Activated T-cell treated with anti-CD3 and anti-CD28 coated beads, Interleukin-2, amount 50 U/mL, for 24 hours (primary cell): ENCODE measurements around the gene CLK3.

Source experiments
- DNase-seq: peaks from one replicate; pipeline ENCODE4 v3.0.0-alpha.2; 2020
- H3K27ac Mint-ChIP-seq: 2 replicates; pipeline ENCODE4 v1.8.0; 2020; ENCODE audit warnings: mild to moderate bottlenecking, mixed read lengths
- H3K27me3 Mint-ChIP-seq: 2 replicates; pipeline ENCODE4 v1.8.0; 2020; ENCODE audit warnings: mixed read lengths
- H3K36me3 Mint-ChIP-seq: 2 replicates; pipeline ENCODE4 v1.8.0; 2020; ENCODE audit warnings: low read depth, mixed read lengths
- H3K4me1 Mint-ChIP-seq: 2 replicates; pipeline ENCODE4 v1.8.0; 2020; ENCODE audit warnings: low read depth, mixed read lengths
- H3K4me3 Mint-ChIP-seq: 2 replicates; pipeline ENCODE4 v1.8.0; 2020; ENCODE audit warnings: mild to moderate bottlenecking, moderate library complexity, mixed read lengths
- H3K9me3 Mint-ChIP-seq: 2 replicates; pipeline ENCODE4 v1.8.0; 2020; ENCODE audit warnings: mixed read lengths

CLK3 gene

GRCh38 chr15:74611341-74611740 lies 4.3 kb upstream of the CLK3 start:
- Mint-ChIP-seq H3K9me3 (no peaks in the 10 kb centered on the region), H3K36me3 (peaks cover 11% of the 10 kb centered on the region), H3K4me3 (no peak overlapping the region), H3K27me3 (no peaks in the 10 kb centered on the region), H3K27ac (no peak overlapping the region), H3K4me1 (peaks cover 14% of the 10 kb centered on the region)
- no peak for DNase-seq

GRCh38 chr15:74611834-74612233 lies 3.8 kb upstream of the CLK3 start:
- Mint-ChIP-seq H3K36me3 (peaks cover 16% of the 10 kb centered on the region), H3K4me3 (no peak overlapping the region), H3K9me3 (no peaks in the 10 kb centered on the region), H3K4me1 (peaks cover 19% of the 10 kb centered on the region), H3K27me3 (no peaks in the 10 kb centered on the region), H3K27ac (no peak overlapping the region)
- no peak for DNase-seq

GRCh38 chr15:74612677-74613076 lies 3.0 kb upstream of the CLK3 start:
- Mint-ChIP-seq H3K36me3 (peaks cover 24% of the 10 kb centered on the region), H3K27me3 (no peaks in the 10 kb centered on the region), H3K4me3 (no peak overlapping the region), H3K9me3 (no peaks in the 10 kb centered on the region), H3K4me1 (peaks cover 28% of the 10 kb centered on the region), H3K27ac (peak overlapping the region; percentile 7)
- DNase-seq = no peak

GRCh38 chr15:74613089-74613952 lies 2.3 kb upstream of the CLK3 start:
- H3K4me3 Mint-ChIP-seq = peak overlapping the region; percentile 94
- H3K36me3 Mint-ChIP-seq = peaks cover 30% of the 10 kb centered on the region
- DNase-seq = no peak
- no peaks in the 10 kb centered on the region for H3K9me3 Mint-ChIP-seq
- peaks cover 34% of the 10 kb centered on the region for H3K4me1 Mint-ChIP-seq
- H3K27me3 Mint-ChIP-seq = no peaks in the 10 kb centered on the region
- H3K27ac Mint-ChIP-seq = peak overlapping the region; percentile 69

- H3K4me3 Mint-ChIP-seq = peak overlapping the region; percentile 94
- no peak for DNase-seq
- H3K36me3 Mint-ChIP-seq = peaks cover 36% of the 10 kb centered on the region
- peak overlapping the region; percentile 69 for H3K27ac Mint-ChIP-seq
- H3K4me1 Mint-ChIP-seq = peaks cover 42% of the 10 kb centered on the region
- H3K9me3 Mint-ChIP-seq = no peaks in the 10 kb centered on the region
- H3K27me3 Mint-ChIP-seq = no peaks in the 10 kb centered on the region
These were observed 1.5 kb upstream of the CLK3 start for GRCh38 chr15:74613953-74614743.

- Mint-ChIP-seq H3K36me3 (peaks cover 43% of the 10 kb centered on the region), H3K27ac (peak overlapping the region; percentile 99), H3K9me3 (no peaks in the 10 kb centered on the region), H3K4me3 (peak overlapping the region; percentile 94), H3K27me3 (no peaks in the 10 kb centered on the region), H3K4me1 (peaks cover 49% of the 10 kb centered on the region)
- DNase-seq = peak; percentile 92
These were observed 710 bp upstream of the CLK3 start for GRCh38 chr15:74614744-74615507.

GRCh38 chr15:74616366-74616939 lies 817 bp downstream of the CLK3 start:
- Mint-ChIP-seq H3K36me3 (peaks cover 59% of the 10 kb centered on the region), H3K4me3 (peak overlapping the region; percentile 94), H3K27me3 (no peaks in the 10 kb centered on the region), H3K9me3 (no peaks in the 10 kb centered on the region), H3K27ac (peak overlapping the region; percentile 99), H3K4me1 (peaks cover 63% of the 10 kb centered on the region)
- DNase-seq = peak; percentile 70

GRCh38 chr15:74616996-74617395 lies 1.4 kb downstream of the CLK3 start:
- peaks cover 63% of the 10 kb centered on the region for H3K4me1 Mint-ChIP-seq
- H3K9me3 Mint-ChIP-seq = no peaks in the 10 kb centered on the region
- peak overlapping the region; percentile 99 for H3K27ac Mint-ChIP-seq
- DNase-seq = no peak
- no peaks in the 10 kb centered on the region for H3K27me3 Mint-ChIP-seq
- peaks cover 64% of the 10 kb centered on the region for H3K36me3 Mint-ChIP-seq
- peak overlapping the region; percentile 94 for H3K4me3 Mint-ChIP-seq

- H3K9me3 Mint-ChIP-seq = no peaks in the 10 kb centered on the region
- no peak for DNase-seq
- peak overlapping the region; percentile 99 for H3K27ac Mint-ChIP-seq
- no peaks in the 10 kb centered on the region for H3K27me3 Mint-ChIP-seq
- H3K36me3 Mint-ChIP-seq = peaks cover 84% of the 10 kb centered on the region
- no peak overlapping the region for H3K4me3 Mint-ChIP-seq
- peaks cover 54% of the 10 kb centered on the region for H3K4me1 Mint-ChIP-seq
These were observed 3.4 kb downstream of the CLK3 start for GRCh38 chr15:74618841-74619596.

- Mint-ChIP-seq H3K27me3 (no peaks in the 10 kb centered on the region), H3K36me3 (peaks cover 91% of the 10 kb centered on the region), H3K4me3 (no peak overlapping the region), H3K27ac (peak overlapping the region; percentile 99), H3K4me1 (peaks cover 49% of the 10 kb centered on the region), H3K9me3 (no peaks in the 10 kb centered on the region)
- DNase-seq = no peak
These were observed 4.4 kb downstream of the CLK3 start for GRCh38 chr15:74619916-74620635.

- Mint-ChIP-seq H3K27ac (peak overlapping the region; percentile 99), H3K9me3 (no peaks in the 10 kb centered on the region), H3K4me1 (peaks cover 53% of the 10 kb centered on the region), H3K27me3 (no peaks in the 10 kb centered on the region), H3K36me3 (peaks cover 97% of the 10 kb centered on the region), H3K4me3 (no peak overlapping the region)
- peak; percentile 80 for DNase-seq
These were observed 5.3 kb downstream of the CLK3 start for GRCh38 chr15:74620636-74621545.

- H3K27me3 Mint-ChIP-seq = no peaks in the 10 kb centered on the region
- DNase-seq = no peak
- H3K9me3 Mint-ChIP-seq = no peaks in the 10 kb centered on the region
- peaks cover 56% of the 10 kb centered on the region for H3K4me1 Mint-ChIP-seq
- H3K27ac Mint-ChIP-seq = peak overlapping the region; percentile 99
- H3K4me3 Mint-ChIP-seq = no peak overlapping the region
- H3K36me3 Mint-ChIP-seq = peaks cover 97% of the 10 kb centered on the region
These were observed 5.9 kb downstream of the CLK3 start for GRCh38 chr15:74621546-74621920.
